ENCODE data around the gene MYG1. TPM values are rescaled to one million over a fixed set of nuclear protein-coding genes. Genes with fewer than 3 reads are reported as not detected.

MYG1 gene
- total and polyA plus RNA-seq, 2 of the 13 experiments (the other 11 are each of a cell fraction or from before 2014, with no cell fraction given), result 38.6 to 58.0 TPM

GRCh38 chr12:53267999-53268629 is 31.4 kb upstream of the MYG1 start, which contains the start of gene ESPL1 (continued):
- 0 out of 2 replicates have a peak, but pooled peaks have one; percentile 38 for TF ChIP-seq PBX2 (CRISPR knock-in tag; IDR thresholded peaks at IDR 0.05)
- peak; percentile 36; the same call in 1 of the 2 replicates for TF ChIP-seq ZNF891 (CRISPR knock-in tag; IDR thresholded peaks at IDR 0.05)
- 0 out of 2 replicates have a peak, but pooled peaks have one; percentile 26 for TF ChIP-seq ZNF775 (CRISPR knock-in tag; IDR thresholded peaks at IDR 0.05; ENCODE audit: borderline replicate concordance)
- no peak for TF ChIP-seq TCF7L2 (IDR thresholded peaks at IDR 0.05; ENCODE audit: low read depth, low read length)
- TF ChIP-seq U2AF2 (IDR thresholded peaks at IDR 0.05; ENCODE audit: low read depth, low read length), result no peak
- TF ChIP-seq MLXIP (CRISPR knock-in tag; IDR thresholded peaks at IDR 0.05; ENCODE audit: borderline replicate concordance), result no peak
- TF ChIP-seq SMAD3 (CRISPR knock-in tag; IDR thresholded peaks at IDR 0.05), result peak; percentile 73; the same call in 1 of the 2 replicates
- no peak for TF ChIP-seq ZNF572 (CRISPR knock-in tag; IDR thresholded peaks at IDR 0.05)
- TF ChIP-seq ZUFSP (CRISPR knock-in tag; IDR thresholded peaks at IDR 0.05; ENCODE audit: borderline replicate concordance), result no peak
- TF ChIP-seq PRMT3 (CRISPR knock-in tag; IDR thresholded peaks at IDR 0.05; ENCODE audit: borderline replicate concordance, low read depth), result no peak
- no peak for TF ChIP-seq PTBP1 (IDR thresholded peaks at IDR 0.05; ENCODE audit: low read depth, low read length, poor library complexity, severe bottlenecking)
- TF ChIP-seq ZNF589 (CRISPR knock-in tag; conservative IDR thresholded peaks at IDR 0.05), result no peak
- TF ChIP-seq SMYD3 (CRISPR knock-in tag; IDR thresholded peaks at IDR 0.05), result peak; percentile 80
- TF ChIP-seq ZNF275 (CRISPR knock-in tag; IDR thresholded peaks at IDR 0.05; ENCODE audit: borderline replicate concordance), result peak; percentile 62; the same call in 1 of the 2 replicates
- TF ChIP-seq ZNF710 (CRISPR knock-in tag; IDR thresholded peaks at IDR 0.05; ENCODE audit: borderline replicate concordance), result no peak
- TF ChIP-seq ZNF160 (CRISPR knock-in tag; IDR thresholded peaks at IDR 0.05), result 0 out of 2 replicates have a peak, but pooled peaks have one; percentile 63
- TF ChIP-seq ZMAT3 (CRISPR knock-in tag; conservative IDR thresholded peaks at IDR 0.05), result no peak
- TF ChIP-seq GABPA (IDR thresholded peaks at IDR 0.05; ENCODE audit: low read depth, low read length), result no peak
- no peak for TF ChIP-seq GABPA (CRISPR knock-in tag; IDR thresholded peaks at IDR 0.05; ENCODE audit: low read depth)
- no peak for TF ChIP-seq ADNP (CRISPR knock-in tag; IDR thresholded peaks at IDR 0.05)
- no peak for TF ChIP-seq ZZZ3 (CRISPR knock-in tag; IDR thresholded peaks at IDR 0.05; ENCODE audit: borderline replicate concordance)

Data from HepG2 (cell line).